Measurements from ENCODE around the gene PDE1A.

- TF ChIP-seq CTCF (conservative IDR thresholded peaks at IDR 0.05; ENCODE audit: low read length) = no peak
- no peak for TF ChIP-seq EZH2phosphoT487 (IDR thresholded peaks at IDR 0.05; ENCODE audit: borderline replicate concordance)
Observed at GRCh38 chr2:182208421-182208820, 218.4 kb downstream of the PDE1A start.

All from Loucy (cell line).